H9 (cell line): Measurements from ENCODE around the gene TBC1D4. TPM values are rescaled to one million over a fixed set of nuclear protein-coding genes. Genes with fewer than 3 reads are reported as not detected.

Experiments used
- DNase-seq: peaks from one replicate; pipeline ENCODE4 v3.0.0-alpha.2; 2017
- H2AFZ ChIP-seq: one replicate; pipeline ENCODE4 v1.6.1; 2013; ENCODE audit warnings: mild to moderate bottlenecking, low read length, control low read depth, moderate library complexity
- H2AK5ac ChIP-seq: 2 replicates; pipeline ENCODE4 v1.6.1; 2013; ENCODE audit warnings: low read length, control low read depth, mixed read lengths; ENCODE audit not compliant: insufficient read length
- H2BK120ac ChIP-seq: one replicate; pipeline ENCODE4 v1.6.1; 2013; ENCODE audit warnings: low read depth, mild to moderate bottlenecking, low read length, control low read depth, inconsistent platforms; ENCODE audit not compliant: poor library complexity, severe bottlenecking
- H2BK12ac ChIP-seq: 2 replicates; pipeline ENCODE4 v1.6.1; 2013; ENCODE audit warnings: low read length, control low read depth, mixed read lengths, low read depth; ENCODE audit not compliant: insufficient read length
- H2BK15ac ChIP-seq: 2 replicates; pipeline ENCODE4 v1.6.1; 2013; ENCODE audit warnings: low read depth, low read length, control low read depth
- H2BK20ac ChIP-seq: one replicate; pipeline ENCODE4 v1.6.1; 2013; ENCODE audit warnings: low read depth, mild to moderate bottlenecking, low read length, control low read depth, inconsistent platforms; ENCODE audit not compliant: poor library complexity, severe bottlenecking
- H2BK5ac ChIP-seq: 2 replicates; pipeline ENCODE4 v1.6.1; 2013; ENCODE audit warnings: low read length, control low read depth, mixed read lengths; ENCODE audit not compliant: insufficient read length
- H3K14ac ChIP-seq: 2 replicates; pipeline ENCODE4 v1.6.1; 2013; ENCODE audit warnings: low read length, control low read depth; ENCODE audit not compliant: insufficient read depth
- H3K18ac ChIP-seq: 2 replicates; pipeline ENCODE4 v1.6.1; 2013; ENCODE audit warnings: low read depth, mild to moderate bottlenecking, mixed read lengths, low read length, control low read depth; ENCODE audit not compliant: insufficient read length
- H3K23ac ChIP-seq: 2 replicates; pipeline ENCODE4 v1.6.1; 2013; ENCODE audit warnings: low read length, control low read depth, mixed read lengths, low read depth; ENCODE audit not compliant: insufficient read length
- H3K23me2 ChIP-seq: 2 replicates; pipeline ENCODE4 v1.6.1; 2013; ENCODE audit warnings: low read depth, mild to moderate bottlenecking, mixed read lengths, low read length, control low read depth; ENCODE audit not compliant: insufficient read length, poor library complexity, severe bottlenecking
- H3K27ac ChIP-seq: 2 replicates; pipeline ENCODE4 v1.5.1; 2013; ENCODE audit warnings: low read length, control low read depth, mixed read lengths, low read depth; ENCODE audit not compliant: insufficient read length
- H3K27me3 ChIP-seq: 2 replicates; pipeline ENCODE4 v1.6.1; 2013; ENCODE audit warnings: low read length, control low read depth, inconsistent platforms; ENCODE audit not compliant: insufficient read depth
- H3K4ac ChIP-seq: 2 replicates; pipeline ENCODE4 v1.6.1; 2013; ENCODE audit warnings: low read depth, mild to moderate bottlenecking, control low read depth, inconsistent platforms, low read length, moderate library complexity
- H3K4me1 ChIP-seq: 2 replicates; pipeline ENCODE4 v1.6.1; 2013; ENCODE audit warnings: low read length, control low read depth, inconsistent platforms; ENCODE audit not compliant: insufficient read depth
- H3K4me2 ChIP-seq: 2 replicates; pipeline ENCODE4 v1.6.1; 2013; ENCODE audit warnings: low read length, control low read depth, mixed read lengths; ENCODE audit not compliant: insufficient read length, insufficient read depth
- H3K56ac ChIP-seq: 2 replicates; pipeline ENCODE4 v1.6.1; 2013; ENCODE audit warnings: low read depth, mild to moderate bottlenecking, mixed read lengths, low read length, control low read depth; ENCODE audit not compliant: insufficient read length
- H3K79me1 ChIP-seq: 2 replicates; pipeline ENCODE4 v1.6.1; 2013; ENCODE audit warnings: low read depth, mild to moderate bottlenecking, moderate library complexity, low read length, control low read depth, inconsistent platforms; ENCODE audit not compliant: insufficient read depth, poor library complexity, severe bottlenecking
- H3K79me2 ChIP-seq: 2 replicates; pipeline ENCODE4 v1.6.1; 2013; ENCODE audit warnings: low read length, control low read depth, inconsistent platforms; ENCODE audit not compliant: insufficient read depth
- H3K9ac ChIP-seq: 2 replicates; pipeline ENCODE4 v1.6.1; 2013; ENCODE audit warnings: low read length, control low read depth, mixed read lengths; ENCODE audit not compliant: insufficient read length; ENCODE audit errors: extremely low read depth
- H3K9me3 ChIP-seq: one replicate; pipeline ENCODE4 v1.6.1; 2013; ENCODE audit warnings: low read depth, low read length, inconsistent platforms; ENCODE audit not compliant: control insufficient read depth
- H3T11ph ChIP-seq: one replicate; pipeline ENCODE4 v1.6.1; 2013; ENCODE audit warnings: mild to moderate bottlenecking, low read length, control low read depth, inconsistent platforms
- H4K20me1 ChIP-seq: one replicate; pipeline ENCODE4 v1.6.1; 2013; ENCODE audit not compliant: control insufficient read depth, insufficient read length, insufficient read depth
- H4K5ac ChIP-seq: 2 replicates; pipeline ENCODE4 v1.6.1; 2013; ENCODE audit warnings: low read depth, mild to moderate bottlenecking, mixed read lengths, low read length, control low read depth; ENCODE audit not compliant: insufficient read length
- H4K8ac ChIP-seq: replicated peaks from 2 replicates; pipeline ENCODE4 v1.6.1; 2013; ENCODE audit warnings: low read length, control low read depth, mixed read lengths, low read depth; ENCODE audit not compliant: insufficient read length
- H4K91ac ChIP-seq: 2 replicates; pipeline ENCODE4 v1.6.1; 2013; ENCODE audit warnings: low read depth, mild to moderate bottlenecking, moderate library complexity, mixed read lengths, low read length, control low read depth; ENCODE audit not compliant: insufficient read length
- H3K27ac Mint-ChIP-seq, 3 experiments: 2 replicates in 2 of 3; 3 replicates in 1 of 3; pipeline ENCODE4 v1.8.0; 2020 to 2021; ENCODE audit warnings: mixed read lengths in 3 of 3, mild to moderate bottlenecking in 1 of 3, moderate library complexity in 1 of 3
- H3K27me3 Mint-ChIP-seq: 2 replicates; pipeline ENCODE4 v1.8.0; 2021; ENCODE audit warnings: low read depth, mild to moderate bottlenecking, moderate library complexity, mixed read lengths
- H3K36me3 Mint-ChIP-seq, 3 experiments: 2 replicates in 2 of 3; 3 replicates in 1 of 3; pipeline ENCODE4 v1.8.0; 2020 to 2021; ENCODE audit warnings: low read depth in 3 of 3, mixed read lengths in 3 of 3; ENCODE audit not compliant: insufficient read depth in 1 of 3
- H3K4me1 Mint-ChIP-seq, 2 experiments: 2 replicates each; pipeline ENCODE4 v1.8.0; 2020; ENCODE audit warnings: mixed read lengths in 2 of 2
- H3K4me3 Mint-ChIP-seq, 2 experiments: 2 replicates in 1 of 2; 3 replicates in 1 of 2; pipeline ENCODE4 v1.8.0; 2020 to 2021; ENCODE audit warnings: mild to moderate bottlenecking in 2 of 2, mixed read lengths in 2 of 2, moderate library complexity in 1 of 2
- H3K9me3 Mint-ChIP-seq, 2 experiments: 2 replicates in 1 of 2; 3 replicates in 1 of 2; pipeline ENCODE4 v1.8.0; 2020; ENCODE audit warnings: mild to moderate bottlenecking in 2 of 2, mixed read lengths in 2 of 2, moderate library complexity in 1 of 2
- CTCF ChIP-seq: fragments of 200-600 bp; sonication (generic); conservative IDR thresholded peaks from 3 replicates; pipeline ENCODE4 v1.8.0; 2021; ENCODE audit warnings: antibody characterized with exemption, mild to moderate bottlenecking
- WGBS: extraction: QIAGEN DNeasy Blood & Tissue Kit; methylation state at CpG from one replicate; pipeline ENCODE4 v1.1.7; 2013; ENCODE audit warnings: missing lambda C conversion rate, low lambda C conversion rate, mixed read lengths; ENCODE audit not compliant: insufficient read length; ENCODE audit errors: extremely low coverage; 5-methylcytosine and 5-hydroxymethylcytosine counted together
- total RNA-seq: library from RNA; stranded (reverse); gene quantifications from 2 replicates; pipeline ENCODE4 v1.2.1, GENCODE V29; 2021

Gene TBC1D4
- total RNA-seq, 1 experiment from 2014 or later: 10.5 TPM

- no CpG with 5 or more reads among the region's 6 CpGs for WGBS
- no peak overlapping the region for H3K18ac ChIP-seq
- no peaks in the 10 kb centered on the region for H3K79me2 ChIP-seq
- H4K20me1 ChIP-seq: no peaks in the 10 kb centered on the region
- H4K5ac ChIP-seq: no peak overlapping the region
- Mint-ChIP-seq H3K27me3 (no peaks in the 10 kb centered on the region), H3K4me1 (peaks cover 6 to 8% of the 10 kb centered on the region in 2 experiments), H3K36me3 (0 out of 7 replicates have a peak, but pooled peaks cover 0 to 3% (median 0%) of the 10 kb centered on the region in 3 experiments), H3K27ac (no peak overlapping the region; a peak in 1 of 7 replicates), H3K9me3 (no peaks in the 10 kb centered on the region; a peak in 1 of 5 replicates), H3K4me3 (no peak overlapping the region)
- H4K91ac ChIP-seq: no peak overlapping the region
- no peak overlapping the region for H2BK120ac ChIP-seq
- H2BK20ac ChIP-seq: no peak overlapping the region
- no peak overlapping the region for H2AK5ac ChIP-seq
- no peaks in the 10 kb centered on the region for H3K79me1 ChIP-seq
- H2BK5ac ChIP-seq: no peak overlapping the region
- no peak for TF ChIP-seq CTCF
- no peaks in the 10 kb centered on the region for H3K23me2 ChIP-seq
- H3T11ph ChIP-seq: no peak overlapping the region
- H2BK12ac ChIP-seq: no peak overlapping the region
- DNase-seq: no peak
- no peak overlapping the region for H3K14ac ChIP-seq
- H3K23ac ChIP-seq: no peak overlapping the region
- H3K4ac ChIP-seq: no peak overlapping the region
- no peaks in the 10 kb centered on the region for H3K27me3 ChIP-seq
- no peak overlapping the region for H2BK15ac ChIP-seq
- no peak overlapping the region for H4K8ac ChIP-seq
- no peak overlapping the region for H2AFZ ChIP-seq
- H3K9me3 ChIP-seq: no peaks in the 10 kb centered on the region
- H3K27ac ChIP-seq: no peak overlapping the region
- H3K4me1 ChIP-seq: no peaks in the 10 kb centered on the region
- no peak overlapping the region for H3K9ac ChIP-seq
- no peak overlapping the region for H3K4me2 ChIP-seq
- H3K56ac ChIP-seq: no peak overlapping the region
These were observed 39.2 kb downstream of the TBC1D4 start for GRCh38 chr13:75442736-75443234.
